Mesangial cell (primary cell): ENCODE data around the gene TRMT1L. TPM values are rescaled to one million over a fixed set of nuclear protein-coding genes. Genes with fewer than 3 reads are reported as not detected.

Experiments
- total RNA-seq: library from RNA; depleted of rRNA; stranded (reverse); fragments of >200 nt; gene quantifications from 2 replicates; pipeline ENCODE4 v1.2.3, GENCODE V29; 2015

TRMT1L gene
- total RNA-seq, result 6.6 and 12.4 TPM in 2 replicates

GRCh38 chr1:185156854-185157598, at the start of gene TRMT1L, which contains the start of gene SWT1:
Gene TRMT1L (minus strand): TSS chr1:185156953. CDS start chr1:185156712, 241 bp downstream.
Gene SWT1 (plus strand): TSS chr1:185157167. CDS start chr1:185160842, 3,675 bp downstream.

Other genes with a start within 250 kb of the TRMT1L start
- gene NIBAN1, start 182.4 kb downstream of the TRMT1L start, total RNA-seq, result 11.6 and 38.4 TPM in 2 replicates
- 14.7 and 21.4 TPM in 2 replicates for gene RNF2, start 111.4 kb downstream of the TRMT1L start, total RNA-seq
- gene SWT1, start 214 bp upstream of the TRMT1L start, total RNA-seq, result 1.3 and 2.9 TPM in 2 replicates
- 32.3 and 71.1 TPM in 2 replicates for gene IVNS1ABP, start 160.3 kb upstream of the TRMT1L start, total RNA-seq